ENCODE measurements around the gene SOAT1. TPM values are rescaled to one million over a fixed set of nuclear protein-coding genes. Genes with fewer than 3 reads are reported as not detected.

Gene SOAT1

Small RNA genes within 50 kb of the gene (small RNA-seq; reads per million reads assigned to genes)
- gene AL512326.2 (ENCODE audit: insufficient read depth), result not detected
